ENCODE data around the gene AK5.

AK5 gene

DNA sequence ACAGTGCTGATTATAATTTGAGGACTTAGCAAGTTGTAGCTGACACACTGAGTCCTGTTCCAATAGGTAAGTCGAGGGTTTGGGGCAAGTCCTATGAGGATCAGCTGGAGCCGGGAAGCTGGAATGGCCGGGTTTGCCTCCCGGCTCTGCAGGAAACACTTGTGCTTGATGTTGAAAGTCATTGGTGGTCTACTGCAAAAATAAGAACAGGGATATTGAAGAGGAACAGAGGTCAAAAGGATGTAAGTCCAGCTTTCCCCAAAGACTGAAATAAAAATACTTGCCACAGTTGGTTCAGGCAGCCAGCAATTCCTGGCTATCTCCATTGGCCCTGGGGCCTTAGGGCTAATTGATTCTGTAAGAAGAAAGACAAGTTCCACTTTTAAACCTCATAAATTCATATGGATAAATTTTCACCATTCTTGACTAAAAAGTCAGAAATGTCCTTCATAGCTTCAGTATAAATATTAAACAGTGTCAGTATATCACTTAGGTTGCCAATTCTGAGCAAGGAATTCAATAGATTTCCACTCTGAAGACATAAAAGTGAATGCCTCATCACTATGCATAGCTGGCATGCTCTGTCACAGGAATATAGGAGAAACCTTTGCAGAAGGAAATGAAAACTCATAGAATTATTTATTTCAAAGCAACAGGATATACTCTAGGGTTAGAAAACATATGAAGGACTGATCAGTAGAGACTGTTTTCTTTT, 165.2 kb downstream of the AK5 start:
- DNase-seq (ENCODE audit: low read depth) = no peak

DNA sequence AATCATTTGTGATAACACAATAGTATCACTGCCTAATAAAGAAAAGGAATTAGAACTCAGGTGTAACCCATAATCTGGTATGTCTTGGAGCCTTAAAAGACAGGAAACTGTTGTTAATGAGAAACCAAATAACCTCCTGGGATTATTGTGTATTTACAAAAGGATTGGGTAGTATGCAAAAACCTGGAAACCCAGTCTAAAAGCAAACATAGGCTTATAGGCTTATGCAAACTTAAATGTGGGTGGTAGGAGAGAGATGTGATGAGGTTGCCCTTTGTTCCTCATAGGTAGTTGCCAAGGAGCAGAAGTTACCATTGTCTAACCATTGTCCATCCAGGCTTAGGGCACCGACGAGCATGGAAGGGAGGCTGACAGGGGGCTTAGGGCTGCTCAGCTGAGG, 165.8 kb downstream of the AK5 start:
- no peak for DNase-seq (ENCODE audit: low read depth)

DNA sequence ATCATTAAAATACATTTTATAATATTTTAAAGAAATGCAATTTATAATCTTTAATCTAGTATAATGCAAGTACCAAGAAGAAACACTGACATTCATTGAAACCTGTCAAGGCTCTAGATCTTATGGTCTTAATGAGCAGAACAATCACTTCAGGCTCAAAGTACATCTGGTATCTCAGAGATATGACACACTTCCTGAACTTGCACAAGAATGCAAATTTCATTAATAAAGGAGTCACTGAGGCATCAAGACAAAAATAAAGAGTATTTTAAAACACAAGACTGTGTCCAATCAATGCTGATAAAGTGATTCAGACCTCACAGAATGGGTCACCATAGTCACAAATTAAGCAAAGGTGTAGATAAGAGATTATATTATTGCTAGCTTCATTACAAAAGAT, 178.1 kb downstream of the AK5 start:
- DNase-seq (ENCODE audit: low read depth) = no peak

DNA sequence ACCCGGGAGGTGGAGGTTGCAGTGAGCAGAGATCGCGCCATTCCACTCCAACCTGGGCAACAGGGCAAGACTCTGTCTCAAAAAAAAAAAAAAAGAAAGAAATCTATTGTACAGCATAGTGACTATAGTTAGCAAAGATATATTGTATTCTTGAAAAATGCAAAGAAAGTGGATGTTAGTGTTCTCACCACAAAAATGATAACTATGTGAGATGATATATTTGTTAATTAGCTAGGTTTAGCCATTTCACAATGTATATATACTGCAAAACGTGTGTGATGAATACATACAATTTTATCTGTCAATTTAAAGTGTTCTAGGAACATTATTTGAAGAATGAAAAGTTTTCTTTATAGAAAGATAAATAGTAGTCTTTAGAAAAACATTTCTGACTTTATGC, 179.9 kb downstream of the AK5 start:
- DNase-seq (ENCODE audit: low read depth) = no peak

DNA sequence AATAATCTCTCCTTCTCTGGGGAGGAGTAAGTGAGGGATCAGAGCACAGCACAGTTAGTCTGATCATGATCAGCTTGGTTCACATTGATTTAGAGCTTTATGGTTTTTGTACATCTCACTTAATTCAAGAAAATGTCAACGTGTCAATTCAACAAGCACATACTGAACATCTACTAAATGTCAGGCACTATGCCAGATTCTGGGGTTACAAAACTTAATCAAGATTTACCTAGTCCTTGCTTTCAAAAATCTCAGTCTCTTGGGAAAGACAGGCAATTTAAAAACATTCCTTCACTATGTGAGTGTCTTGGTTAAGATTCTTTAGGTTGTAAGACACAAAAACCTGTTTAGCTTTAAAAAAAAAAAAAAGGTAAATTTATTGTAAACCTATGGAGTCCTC, 181.4 kb downstream of the AK5 start:
- no peak for DNase-seq (ENCODE audit: low read depth)

DNA sequence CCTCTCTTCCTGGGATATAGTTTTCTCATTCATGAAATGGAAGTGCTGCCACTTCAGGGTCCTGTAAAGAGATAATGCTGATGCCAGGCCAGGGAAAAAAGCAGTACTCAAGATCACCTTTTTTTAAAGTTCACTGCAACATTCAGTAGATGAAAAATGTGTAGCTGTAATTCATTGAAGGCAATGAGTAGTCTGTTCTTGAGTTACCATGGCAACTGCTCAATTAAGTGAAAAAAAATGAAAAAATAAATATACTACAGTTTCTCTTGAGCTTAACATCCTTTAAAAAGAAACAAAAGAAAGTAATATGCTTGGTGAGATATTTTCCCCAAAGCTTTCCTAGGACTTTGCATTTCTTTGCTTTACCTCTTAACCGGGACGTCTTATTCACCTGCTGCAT, 183.3 kb downstream of the AK5 start:
- DNase-seq (ENCODE audit: low read depth) = no peak

DNA sequence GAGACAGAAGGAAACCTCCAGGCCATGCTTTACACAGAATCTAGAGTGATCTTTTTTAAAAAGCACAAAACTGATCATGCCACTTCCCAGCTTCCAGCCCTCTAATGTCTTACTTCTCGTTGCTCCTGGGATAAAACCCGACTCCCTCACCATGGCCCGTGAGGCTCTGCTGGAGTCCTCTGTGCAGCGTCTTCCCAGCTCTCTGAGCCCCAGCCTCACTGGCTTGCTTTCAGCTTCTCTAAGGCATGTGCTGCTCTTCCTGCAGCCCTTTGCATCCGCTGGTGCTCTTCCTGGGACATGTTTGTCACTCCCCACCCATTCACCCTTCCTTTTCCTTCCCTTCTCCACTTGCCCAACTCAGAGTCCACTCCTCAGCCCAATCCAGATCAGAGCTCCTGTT, 184.1 kb downstream of the AK5 start:
- no peak for DNase-seq (ENCODE audit: low read depth)

DNA sequence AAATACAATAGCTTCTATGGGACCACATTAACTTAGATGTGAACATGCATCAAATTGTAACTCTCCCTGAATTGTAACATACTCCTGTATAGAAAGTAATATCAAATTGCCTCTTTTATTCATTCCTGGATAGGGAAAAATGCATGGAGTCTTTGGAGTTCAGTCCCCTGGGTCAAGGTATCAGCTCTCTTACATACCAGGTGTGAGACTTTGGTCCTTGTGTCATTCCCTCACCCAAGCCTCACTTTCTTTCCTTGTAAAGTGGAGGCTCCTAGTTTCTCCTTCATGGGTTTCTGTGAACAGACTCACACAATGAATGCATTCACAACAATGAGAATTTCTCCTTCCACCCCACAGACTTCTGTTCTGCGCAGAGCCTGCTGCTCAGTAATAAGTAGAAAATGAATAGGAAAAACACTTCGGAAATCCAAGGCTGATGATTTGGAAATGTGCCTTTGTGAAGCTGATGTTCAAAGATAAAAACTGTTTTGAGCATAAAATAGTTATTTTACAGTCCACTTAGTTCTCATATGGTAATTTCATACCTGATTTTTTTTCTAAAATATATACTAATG, 185.3 kb downstream of the AK5 start:
- DNase-seq (ENCODE audit: low read depth) = no peak

DNA sequence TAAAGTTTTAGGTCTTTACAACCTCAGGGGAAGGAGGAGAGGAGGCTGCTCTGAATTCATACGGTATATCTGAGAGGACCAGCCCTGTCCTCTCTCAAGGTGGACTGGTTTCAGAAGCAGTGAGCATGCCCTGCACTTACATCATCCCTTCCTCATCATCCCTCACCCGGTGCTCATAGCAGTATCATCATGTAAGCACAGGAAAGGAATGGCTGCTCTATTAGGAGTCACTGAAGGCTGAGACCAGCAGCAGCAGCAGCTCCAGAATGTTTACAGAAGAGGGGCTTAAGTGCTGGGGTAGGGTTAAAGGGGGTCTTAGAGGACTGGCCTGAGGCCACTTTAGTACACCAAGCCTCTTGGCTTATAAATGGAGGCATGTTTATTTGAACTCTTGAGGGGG, 185.9 kb downstream of the AK5 start:
- DNase-seq (ENCODE audit: low read depth) = no peak

DNA sequence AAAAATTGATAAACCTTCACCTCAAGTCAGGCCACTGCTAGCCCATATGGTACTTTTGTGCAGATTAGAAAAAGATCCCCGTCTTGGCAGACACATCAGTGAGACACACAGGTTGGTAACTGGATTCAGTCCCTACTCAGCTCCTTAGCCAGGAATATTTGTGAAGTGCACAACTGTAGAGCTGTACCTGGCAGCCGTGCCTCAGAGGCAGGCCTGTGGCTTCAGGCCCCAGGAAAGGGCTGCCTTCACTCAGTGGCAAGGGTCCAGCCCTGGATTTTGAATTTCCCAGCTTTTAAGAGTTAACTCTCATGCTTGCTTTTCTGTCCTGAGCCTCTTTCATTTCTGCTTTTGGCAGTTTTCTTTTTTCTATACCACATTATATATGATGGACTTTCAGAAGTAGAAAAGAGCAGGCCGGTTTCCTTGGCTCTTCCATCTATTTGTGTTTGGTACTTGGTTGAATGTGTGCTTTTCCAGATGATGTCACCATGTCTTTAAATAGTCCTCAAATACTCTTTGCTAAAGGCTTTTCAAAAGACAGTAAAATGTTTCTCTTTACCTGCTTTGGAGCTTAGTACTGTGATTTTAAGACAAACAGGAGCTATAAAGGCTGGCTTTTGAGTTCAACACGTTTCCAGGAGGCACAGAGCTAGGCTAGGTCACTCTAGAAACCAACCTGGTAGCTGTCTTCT, 186.6 kb downstream of the AK5 start:
- DNase-seq (ENCODE audit: low read depth) = no peak

DNA sequence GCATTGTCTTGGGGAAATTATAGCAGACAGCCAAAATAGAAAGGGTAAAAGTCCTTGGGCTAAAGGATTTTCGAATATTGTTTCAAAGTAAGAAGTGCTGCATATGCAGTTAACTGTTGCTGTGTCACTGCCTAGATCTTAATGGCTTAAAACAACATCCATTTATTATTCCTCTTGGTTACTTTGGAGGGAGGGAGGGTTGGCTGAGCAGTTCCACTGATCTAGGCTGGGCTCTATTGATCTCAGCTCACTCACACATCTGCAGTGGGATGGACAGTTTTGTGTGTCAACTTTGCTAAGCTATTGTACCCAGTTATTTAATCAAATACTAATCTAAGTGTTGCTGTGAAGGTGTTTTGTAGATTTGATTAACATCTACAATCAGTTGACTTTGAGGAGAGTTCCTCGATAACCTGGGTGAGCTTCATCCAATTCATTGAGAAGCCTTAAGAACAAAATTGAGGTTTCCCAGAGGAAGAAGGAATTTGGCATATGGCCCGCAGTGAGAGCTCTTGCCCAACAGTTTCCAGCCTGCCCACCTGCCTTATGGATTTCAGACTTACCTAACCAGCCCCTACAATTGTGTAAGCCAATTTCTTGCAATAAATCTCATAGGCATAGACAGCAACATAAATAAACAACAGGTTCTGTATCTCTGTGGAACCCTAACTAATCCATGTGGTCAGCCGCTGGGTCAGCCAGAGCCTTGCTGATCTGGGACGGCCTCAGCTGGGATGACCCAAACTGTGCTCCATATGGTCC, 187.3 kb downstream of the AK5 start:
- DNase-seq (ENCODE audit: low read depth) = no peak

DNA sequence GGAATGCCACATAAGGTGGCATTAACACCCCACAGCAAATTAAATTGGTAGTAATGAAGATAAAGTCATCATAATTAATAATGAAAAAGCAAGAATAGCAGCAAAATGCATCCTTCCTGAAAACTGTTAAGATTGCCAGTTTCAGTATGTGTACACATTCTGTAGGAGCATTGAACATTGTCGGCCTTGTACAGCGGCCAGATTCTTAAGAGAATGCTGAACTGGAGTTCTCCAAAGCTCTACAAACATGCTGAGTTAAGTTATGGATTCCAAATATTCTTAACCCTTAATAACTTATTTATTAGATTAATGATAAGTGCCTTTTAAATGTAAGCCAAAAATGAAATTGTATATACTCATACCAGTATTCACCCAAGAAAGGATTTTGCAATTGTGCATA, 189.9 kb downstream of the AK5 start:
- DNase-seq (ENCODE audit: low read depth) = no peak

DNA sequence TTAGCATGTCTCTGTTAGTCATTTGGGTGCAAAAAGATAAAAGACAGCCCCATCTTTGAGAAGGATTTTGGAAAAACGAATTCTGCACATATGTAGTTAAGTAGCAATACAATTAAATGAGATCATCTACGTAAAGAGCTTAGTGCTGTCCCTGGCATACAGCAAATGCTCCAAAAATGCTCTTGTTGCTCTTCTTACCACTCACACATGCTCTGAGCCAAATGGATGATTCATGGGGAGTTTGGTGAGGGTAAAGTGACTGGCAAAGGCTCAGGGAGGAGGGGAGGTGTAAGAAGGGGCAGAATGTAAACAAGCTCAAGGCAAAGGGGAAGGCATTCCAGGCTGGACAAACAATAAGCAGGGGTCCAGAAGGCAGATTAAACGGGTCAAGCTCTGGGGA, 191.9 kb downstream of the AK5 start:
- no peak for DNase-seq (ENCODE audit: low read depth)

DNA sequence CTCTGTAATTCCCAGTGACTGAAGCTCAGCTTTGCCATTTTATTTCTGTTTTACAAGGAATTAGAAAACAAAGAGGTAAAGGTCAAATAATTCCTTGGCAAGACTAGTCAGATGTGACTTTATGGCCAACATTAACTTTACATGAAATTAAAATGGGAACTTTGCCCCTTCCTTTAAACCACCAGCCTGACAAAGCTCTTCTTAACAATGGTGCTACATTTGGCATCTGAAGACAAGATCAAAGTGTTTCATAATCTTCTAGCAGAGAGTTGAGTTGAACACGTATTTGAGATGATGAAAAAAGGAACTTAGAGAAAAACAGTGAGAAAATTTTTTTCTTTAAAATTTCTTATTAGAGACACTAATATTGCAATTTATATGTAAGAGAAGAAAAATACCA, 193.8 kb downstream of the AK5 start:
- DNase-seq (ENCODE audit: low read depth) = no peak

DNA sequence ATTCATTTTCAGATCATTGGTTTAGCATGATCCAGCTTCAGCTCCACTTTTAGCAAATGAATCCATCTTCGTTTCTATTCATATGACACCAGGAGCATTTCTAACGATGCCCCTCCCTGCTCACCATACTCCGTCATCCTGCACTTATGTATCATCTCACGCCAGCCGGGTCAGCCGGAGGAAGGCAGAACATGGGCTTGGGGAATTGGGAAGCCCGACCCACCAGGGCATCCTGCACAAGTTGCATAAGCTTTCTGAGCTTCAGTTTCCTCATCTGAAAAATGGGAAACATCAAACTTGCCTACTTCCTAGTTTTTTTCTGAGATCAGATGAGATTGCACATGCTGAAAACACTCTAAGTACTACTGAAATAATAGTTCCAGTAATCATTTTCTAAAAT, 194.7 kb downstream of the AK5 start:
- DNase-seq (ENCODE audit: low read depth) = no peak

DNA sequence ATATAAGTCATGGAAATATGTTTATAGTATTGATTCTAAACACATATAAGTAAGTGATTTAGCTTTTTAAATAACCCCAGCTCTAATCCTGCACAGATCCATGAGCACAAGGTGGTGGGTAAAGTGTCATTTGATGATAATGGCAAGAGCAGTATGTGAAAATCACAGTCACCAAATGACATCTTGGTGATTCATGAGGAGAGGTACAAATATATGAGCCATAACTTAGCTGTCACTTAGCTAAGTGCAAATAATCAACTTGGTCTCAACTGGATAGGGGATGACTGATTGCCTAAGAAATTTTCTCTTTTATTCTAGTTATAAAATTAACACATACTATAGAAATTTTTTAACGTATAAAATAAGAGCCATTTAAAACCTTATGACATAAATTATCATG, 202.5 kb downstream of the AK5 start:
- DNase-seq (ENCODE audit: low read depth) = no peak

DNA sequence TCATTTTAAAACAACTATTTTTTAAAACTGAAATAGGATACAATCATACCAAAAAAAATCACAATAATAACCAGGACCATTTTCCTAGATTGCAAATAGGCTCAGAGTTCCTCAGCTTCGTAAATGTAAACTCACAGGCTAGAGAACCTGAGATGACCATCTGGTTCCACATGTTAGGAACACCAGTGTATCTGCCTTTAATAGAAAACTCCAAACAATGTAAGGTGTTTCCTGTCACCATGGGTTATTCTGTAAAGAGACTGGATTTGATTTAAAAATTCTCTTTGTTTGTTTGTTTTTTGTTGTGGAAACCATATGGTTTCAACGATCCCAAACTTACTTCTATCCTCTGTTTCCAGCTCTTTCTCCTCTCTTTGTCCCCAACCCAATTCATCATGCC, 203.1 kb downstream of the AK5 start:
- no peak for DNase-seq (ENCODE audit: low read depth)

DNA sequence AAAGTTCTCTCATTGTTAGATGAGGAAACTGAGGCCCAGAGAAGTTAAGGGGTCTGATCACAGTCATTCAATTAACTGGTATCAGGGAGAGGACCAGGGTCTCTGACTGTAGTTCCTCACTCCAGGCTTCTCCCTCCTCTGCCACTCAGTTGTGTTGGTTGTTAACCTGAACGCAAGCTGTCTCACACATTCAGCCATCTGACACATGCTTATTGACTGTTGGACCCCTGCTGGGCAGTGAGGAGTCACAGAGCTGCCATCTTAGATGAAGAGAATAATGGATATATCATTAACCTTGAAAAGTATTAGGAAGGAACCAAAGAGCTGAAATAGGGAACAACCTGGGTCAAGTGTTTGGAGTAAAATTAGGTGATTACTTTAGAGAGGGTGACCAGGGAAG, 205.8 kb downstream of the AK5 start:
- DNase-seq (ENCODE audit: low read depth) = no peak

DNA sequence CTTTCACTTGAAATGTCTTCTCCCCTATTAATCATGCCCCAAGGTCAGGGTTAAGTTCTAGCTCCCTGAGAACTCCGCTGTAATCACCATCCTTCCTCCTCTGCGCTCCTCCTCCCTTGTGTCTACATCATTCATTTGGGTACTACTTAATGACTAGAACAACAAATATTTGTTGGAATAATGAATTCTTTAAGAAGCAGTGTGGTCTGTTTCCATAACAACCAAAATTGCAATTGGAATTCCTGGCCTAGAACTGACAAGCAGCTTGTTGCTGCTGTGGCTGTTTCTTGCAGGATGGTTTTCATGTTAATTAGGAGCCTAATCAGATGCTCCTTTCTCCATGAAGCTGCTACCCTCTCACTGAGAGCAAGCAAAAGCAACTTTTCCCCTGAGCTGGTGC, 208.1 kb downstream of the AK5 start:
- DNase-seq (ENCODE audit: low read depth) = no peak

DNA sequence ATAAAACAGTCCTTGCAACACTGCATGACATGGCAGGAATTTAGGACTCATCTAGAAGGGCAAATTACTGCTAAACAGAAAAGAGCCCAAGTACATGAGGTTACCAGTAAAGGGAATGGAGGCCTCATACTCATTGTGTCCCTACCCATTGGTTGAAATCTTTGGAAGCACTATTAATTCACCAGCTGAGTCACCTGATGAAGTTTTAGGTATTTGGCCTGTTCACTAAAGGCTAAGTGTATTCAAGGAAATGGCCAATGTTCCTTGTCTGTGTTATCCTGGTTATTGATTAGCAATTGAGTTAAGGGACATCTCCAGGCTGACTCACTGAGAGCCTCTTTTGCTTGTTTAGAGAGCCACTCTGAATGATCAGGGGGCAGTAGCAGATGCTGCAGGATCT, 212.2 kb downstream of the AK5 start:
- no peak for DNase-seq (ENCODE audit: low read depth)

DNA sequence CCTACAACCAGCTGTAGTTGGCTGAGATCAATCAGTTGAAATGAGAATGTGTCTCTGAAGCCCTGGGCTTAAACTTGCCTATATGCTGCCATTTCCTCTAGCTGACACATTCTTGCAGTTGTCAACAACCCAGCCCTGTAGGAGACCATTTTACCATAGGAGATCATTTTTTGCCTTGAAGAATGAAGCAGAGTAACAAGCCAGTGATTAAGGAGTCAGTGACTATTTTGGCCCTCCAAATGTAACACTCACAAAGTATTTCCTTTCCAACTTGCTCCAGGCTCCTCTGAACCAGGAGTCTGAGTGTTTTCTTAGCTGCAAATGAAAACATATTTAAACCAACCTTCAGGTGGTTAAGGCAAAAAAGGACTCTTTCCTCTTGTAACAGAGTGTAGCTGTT, 217.1 kb downstream of the AK5 start:
- no peak for DNase-seq (ENCODE audit: low read depth)

DNA sequence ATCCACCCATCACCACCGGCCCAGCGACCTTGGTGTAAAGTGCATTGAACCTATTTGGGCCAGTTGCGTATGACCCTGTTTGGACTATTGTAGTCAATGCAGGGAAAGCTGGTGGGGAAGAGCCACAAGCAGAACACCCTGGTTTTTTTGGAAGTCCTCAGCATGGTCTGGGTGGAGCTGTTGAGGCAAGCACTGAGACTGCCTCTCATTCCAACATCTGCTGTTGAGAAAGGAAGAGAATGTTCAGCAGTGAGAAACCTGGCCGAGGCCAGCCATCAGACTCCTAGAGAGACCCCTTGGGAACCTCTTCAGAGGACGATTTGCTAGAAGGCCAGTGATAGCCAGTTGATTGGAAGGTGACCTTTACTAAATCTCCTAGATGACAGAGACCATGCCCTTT, 217.6 kb downstream of the AK5 start:
- no peak for DNase-seq (ENCODE audit: low read depth)

DNA sequence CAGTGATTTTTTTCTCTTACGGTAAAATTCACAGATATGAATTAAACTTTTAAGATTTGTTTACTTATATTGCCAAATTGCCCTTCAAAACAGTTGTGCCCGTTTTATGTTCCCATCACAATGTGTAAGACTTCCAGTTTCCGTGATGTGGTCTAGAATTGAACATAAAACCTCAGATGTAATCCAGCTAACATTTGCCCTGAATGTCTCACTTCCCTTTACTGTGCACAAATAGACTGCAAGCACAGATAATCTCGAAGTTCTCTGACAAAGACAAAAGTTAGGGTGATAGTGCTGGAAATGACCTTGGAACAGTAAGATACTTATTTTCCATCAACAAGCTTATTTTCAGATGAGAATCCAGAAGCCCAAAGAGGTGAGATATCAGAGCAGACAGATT, 223.2 kb downstream of the AK5 start:
- DNase-seq (ENCODE audit: low read depth) = no peak

All from activated T-cell treated with anti-CD3 and anti-CD28 coated beads for 24 hours (primary cell).